DMS153 treated with DMSO at 0.1 percent for 48 hours (cell line): ENCODE results near the gene ACTR5.
"Not testable (repeated sequence)": the region's sequence is repeated elsewhere in the genome, so short reads cannot be mapped to it uniquely, and the experiment has no call there.

Experiments used
- DNase-seq: peaks from one replicate; lab custom pipeline; 2025; ENCODE audit not compliant: unreplicated experiment; lab: John Stamatoyannopoulos, UW

The ACTR5 gene

DNA sequence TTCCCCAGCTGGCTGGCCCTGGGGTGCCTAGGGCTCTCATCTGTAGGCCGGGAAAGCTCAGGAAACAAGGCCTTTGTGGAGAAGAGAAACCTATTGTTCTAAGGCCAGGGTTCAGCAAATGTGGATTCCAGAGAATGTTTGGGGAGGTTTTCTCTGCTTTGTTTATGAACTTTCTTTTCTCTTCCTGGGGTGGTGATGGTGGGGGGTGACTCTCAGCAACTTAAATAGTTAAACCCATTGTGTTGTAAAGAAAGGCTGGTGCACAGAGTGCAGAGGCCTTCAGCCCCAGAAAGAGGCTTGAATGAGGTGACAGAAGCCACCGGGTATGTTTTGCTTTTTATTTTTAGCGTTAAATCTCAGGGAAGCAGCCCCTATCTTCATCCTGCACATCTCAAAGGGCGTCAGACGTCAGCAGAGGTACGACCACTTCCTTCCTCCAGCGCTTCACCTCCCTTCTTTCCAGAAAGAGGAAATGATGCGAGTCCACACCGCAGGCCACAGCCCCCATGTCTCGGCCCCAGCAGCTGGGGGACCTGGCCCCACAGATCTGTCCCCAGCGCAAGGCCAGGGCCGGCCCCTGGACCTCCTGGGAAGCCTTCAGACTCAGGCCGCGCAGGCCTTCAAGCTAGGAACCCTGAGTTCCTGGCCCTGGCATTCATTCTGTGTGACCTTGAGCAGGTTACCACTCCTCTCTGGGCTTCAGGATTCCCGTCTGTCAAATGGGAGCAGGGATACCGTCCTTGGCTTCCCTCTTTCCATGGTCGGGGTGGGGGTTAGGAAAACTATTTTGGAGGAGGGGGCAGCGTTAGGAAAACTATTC lies 56.6 kb downstream of the ACTR5 start:
- no peak for DNase-seq

DNA sequence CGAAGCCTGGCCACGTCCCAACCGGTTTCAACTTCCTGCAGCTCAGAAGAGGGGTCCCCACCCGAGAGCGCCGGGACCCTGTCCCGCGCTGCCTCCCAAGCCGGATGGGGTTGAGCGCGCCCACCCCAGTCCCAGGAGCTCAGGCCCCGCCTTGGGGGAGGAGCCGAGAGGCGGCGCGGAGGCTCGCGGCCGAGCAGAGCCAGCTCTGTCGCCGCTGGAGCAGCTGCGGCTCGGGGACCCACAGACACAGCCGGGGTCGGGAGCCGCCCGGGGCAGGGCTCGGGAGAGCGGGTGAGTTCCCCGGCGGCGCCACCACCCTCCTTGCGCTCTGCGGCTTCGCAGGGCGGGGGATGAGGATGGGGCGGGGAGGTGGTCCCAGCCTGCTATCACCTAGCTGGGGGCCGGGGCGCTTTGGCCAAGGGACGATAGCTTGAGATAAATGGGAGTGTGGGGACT lies 57.3 kb downstream of the ACTR5 start, which contains the start of gene PPP1R16B:
TSS of gene PPP1R16B (plus strand) at position 196 of the 456 bp plus-strand sequence. CDS start 30,229 bp downstream, outside the sequence.
- no peak for DNase-seq

DNA sequence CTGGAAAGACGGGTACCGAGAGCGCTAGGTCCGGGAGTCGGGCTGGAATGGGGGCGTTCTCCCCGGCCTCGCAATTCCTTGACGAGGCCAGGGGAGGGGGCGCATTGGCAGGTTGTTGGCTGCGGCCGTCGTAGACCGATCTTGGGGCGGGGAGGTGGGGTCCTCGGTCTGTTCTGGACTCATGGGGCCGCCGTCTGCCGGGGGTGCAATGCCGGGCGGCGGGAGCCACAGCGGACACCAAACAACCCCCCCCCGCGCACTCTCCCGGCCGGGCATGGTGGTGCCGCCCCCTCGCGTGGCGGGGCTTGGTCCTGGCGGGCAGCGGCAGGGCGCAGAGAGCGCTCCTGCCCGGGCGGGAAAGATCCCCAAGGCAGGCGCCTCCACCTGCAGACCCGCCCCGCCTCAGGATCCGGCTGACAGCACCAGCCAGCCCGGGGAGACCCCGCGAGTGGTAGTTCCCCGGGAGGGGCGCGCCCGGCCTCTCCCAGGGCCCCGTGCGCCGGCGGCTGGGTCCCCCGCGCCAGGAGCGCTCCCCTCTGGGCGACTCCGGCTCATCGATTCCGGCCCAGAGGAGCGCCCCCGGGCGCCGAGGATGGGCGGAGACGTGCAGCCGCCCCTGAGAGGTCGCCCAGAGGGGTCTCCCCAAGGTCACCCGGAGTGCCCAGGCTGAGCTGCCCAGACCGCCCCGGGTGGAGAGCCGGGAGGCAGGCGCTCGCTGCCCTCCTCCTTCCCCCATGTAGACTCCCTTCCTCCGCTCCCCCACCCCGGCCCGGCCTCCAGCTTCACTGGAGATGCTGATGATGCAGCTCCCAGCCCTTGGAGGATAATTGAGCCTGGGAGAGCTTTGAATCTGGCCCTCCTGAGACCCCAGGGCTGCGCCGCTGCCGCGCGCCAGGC lies 57.9 kb downstream of the ACTR5 start:
- no peak for DNase-seq

DNA sequence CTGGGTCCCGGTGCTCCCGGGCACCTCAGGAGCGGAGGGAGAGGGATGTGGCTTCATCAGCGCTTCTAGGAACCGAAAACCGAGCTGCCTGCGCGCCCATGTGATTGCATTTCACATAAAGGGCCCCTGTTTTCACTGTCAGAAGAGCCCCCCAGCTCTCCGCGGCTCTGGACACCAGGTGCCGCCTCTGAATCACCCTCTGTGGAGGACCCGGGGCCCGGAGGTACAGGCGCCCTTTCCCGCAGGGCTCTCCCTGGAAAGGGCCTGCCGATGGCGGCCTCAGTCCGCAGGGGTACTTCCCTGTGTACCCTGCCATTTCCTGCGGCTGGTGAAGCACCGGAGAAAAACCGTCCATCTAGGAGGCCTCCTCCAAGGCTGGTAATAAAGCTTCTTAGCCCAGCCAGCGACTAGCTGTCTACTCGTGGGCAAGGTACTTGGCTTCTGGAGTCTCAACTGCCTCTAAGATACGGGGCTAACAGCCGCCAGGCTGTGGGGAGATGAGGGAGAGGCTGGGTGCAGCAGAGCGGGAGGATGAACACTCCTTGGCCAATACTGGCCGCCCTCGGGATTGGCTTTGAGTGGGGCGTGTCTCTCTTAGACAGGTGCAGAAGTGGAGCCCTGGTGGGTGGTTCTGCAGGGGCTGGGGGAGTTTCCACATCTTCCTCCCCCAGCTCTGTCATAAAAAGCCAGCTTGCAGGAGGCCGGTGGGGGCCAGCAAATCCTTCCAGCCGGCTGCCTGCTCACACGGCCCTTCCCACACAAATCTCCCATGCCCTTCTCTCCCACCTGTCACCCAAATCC lies 58.8 kb downstream of the ACTR5 start:
- DNase-seq, result no peak

DNA sequence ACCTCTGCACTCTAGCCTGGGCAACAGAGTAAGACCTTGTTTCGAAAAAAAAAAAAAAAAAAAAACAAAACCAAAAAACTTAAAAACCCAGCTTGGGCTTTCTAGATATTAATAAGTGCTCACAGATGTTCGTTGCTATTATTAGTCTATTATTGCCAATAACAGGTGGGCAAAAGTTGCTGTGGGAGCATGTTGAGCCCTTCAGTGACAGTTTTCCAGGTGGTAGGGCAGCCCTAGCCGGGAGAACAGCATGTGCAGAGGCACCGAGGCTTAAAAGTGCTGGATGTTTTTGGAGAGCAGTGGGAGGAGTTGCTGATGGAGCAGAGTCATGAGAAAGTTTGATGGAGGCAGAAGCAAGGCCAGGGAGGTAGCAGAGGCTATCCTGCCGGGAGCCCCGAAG lies 61.7 kb downstream of the ACTR5 start:
- DNase-seq, result no peak

DNA sequence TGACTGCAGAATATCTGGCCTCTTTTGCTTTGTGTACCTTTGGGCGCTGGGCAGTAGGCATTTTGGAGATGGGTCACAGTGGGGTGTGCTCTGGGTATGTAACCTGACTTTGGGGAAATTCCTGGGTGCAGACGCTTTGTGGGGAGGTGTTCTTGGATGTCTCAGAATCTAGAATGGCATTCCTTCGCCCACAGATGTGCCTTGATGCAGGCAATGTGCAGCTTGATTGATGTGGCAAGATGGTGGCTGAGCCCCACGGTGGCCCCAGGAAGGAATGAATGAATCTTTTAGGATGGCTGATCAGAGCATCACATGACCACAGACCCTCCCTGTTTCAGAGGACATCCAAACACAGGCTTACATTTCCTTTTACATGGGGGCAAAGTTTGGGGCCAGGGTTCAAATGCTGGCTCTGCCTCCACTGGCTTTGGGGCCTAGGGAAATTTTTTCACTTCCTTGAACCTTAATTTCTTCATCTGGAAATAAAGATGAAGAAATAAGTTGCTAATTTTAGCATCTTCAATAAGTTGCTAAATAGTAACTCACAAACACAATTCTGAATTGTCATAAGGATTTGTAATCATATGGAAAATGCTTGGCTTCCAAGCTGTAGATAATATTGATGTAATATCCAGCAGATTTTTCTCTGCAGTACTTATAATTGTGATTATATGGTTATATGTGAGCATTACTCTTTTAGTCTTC lies 62.8 kb downstream of the ACTR5 start:
- DNase-seq, result no peak

DNA sequence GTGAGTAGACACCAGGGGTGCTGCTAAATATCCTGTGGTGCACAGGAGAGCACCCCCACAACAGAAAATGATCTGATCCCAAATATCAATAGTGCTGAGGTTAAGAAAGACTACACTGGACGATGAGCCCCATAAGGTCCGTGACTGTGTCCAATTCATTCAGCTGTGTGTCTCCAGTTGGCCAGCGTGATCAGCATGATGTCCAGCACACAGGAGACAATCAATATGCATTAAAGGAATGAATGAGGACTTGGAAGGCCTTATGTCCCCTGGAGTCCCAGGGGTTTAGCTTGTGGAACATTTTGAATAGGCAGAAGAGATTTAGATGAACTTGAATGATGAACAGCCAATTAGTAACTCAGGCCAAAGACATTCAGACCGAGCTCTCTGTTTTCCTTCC lies 63.5 kb downstream of the ACTR5 start:
- DNase-seq, result no peak

DNA sequence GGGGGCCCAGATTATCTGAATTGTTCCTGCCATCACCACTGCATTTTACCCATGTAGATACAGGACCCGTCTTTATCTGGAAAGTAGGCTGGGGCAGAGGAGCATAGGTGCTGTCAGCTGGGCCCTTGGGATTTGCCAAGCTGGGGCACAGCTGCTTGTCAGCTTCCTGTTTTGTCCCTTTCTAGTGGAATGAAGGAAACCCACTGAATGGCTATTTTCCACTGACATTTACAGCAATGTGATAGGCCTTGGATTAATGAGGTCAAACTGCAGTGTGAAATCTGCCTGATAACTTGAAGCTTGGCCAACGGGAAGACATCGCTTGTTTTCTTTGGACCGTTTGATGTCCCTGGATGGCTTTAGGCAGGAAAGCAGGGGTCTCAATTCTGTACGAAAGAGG lies 63.9 kb downstream of the ACTR5 start:
- no peak for DNase-seq

DNA sequence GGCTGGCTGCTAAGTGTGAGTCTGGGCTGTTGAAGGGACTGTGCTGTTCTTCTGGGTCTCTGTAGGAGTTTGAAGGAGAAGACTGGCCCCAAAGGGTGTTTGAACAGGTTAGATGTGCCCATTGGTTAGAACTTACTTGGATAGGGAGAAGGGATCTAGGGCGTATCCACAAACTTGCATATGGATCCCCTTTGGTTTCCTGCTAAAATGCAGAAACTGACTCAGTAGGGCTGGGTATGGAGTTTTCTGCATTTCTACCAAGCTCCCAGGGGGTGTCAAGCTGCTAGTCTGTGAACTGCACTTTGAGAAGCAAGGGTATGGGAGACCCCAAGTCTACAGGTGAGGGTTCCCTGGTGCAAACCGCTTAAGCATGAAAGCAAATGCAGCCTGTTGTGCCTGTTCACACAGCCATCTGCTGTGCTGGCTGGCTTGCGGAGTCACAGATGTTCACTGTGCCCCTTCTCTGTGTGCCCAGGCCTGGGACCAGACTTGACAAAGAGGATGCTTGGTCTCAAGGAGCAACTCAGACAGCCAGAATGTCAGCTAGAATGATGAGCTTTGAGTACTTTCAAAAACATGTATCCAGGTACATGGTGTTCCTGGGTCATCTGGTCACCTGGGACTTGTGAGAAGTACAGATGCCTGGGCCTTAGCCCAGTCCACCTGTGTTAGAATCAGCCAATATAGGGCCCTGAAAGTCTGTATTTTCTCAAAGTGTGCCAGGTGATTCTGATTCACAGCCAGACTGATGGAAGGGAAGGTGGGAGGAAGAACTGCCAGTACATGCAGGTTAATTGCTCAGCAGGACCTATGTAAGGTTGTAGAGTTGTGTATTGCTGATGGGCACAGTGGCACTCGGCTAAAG lies 64.7 kb downstream of the ACTR5 start:
- DNase-seq, result no peak

DNA sequence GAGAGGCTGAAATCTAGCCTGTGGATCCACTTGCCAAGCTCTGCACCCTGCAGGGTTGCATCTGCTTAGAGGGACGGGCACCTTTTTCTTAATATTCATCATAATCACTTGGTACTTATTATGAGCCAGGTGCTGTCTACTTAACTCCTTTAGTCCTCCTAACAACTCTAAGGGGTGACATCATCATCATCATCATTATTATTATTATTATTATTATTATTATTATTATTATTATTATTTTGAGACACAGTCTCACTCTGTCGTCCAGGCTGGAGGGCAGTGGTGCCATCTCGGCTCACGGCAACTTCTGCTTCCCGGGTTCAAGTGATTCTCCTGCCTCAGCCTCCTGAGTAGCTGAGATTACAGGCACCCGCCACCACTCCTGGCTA lies 65.3 kb downstream of the ACTR5 start:
- DNase-seq, result not testable (repeated sequence)

DNA sequence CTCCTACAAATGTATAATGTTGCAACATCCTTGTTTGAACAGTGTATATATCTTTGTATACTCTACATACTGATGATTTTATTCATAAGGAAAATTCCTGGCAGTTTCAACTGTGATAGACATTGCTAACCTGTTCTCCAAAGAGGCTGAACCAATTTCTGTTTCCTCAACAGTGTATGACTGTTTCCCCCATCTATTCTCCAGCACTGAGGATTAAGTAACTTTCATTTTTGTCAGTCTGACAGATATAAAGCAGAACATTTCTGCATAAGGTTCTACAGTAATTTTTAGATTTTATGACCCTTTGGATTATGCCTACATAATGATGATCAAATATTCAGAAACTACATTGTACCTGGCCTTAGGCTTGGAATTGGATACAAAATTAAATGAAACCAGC lies 67.2 kb downstream of the ACTR5 start:
- no peak for DNase-seq

DNA sequence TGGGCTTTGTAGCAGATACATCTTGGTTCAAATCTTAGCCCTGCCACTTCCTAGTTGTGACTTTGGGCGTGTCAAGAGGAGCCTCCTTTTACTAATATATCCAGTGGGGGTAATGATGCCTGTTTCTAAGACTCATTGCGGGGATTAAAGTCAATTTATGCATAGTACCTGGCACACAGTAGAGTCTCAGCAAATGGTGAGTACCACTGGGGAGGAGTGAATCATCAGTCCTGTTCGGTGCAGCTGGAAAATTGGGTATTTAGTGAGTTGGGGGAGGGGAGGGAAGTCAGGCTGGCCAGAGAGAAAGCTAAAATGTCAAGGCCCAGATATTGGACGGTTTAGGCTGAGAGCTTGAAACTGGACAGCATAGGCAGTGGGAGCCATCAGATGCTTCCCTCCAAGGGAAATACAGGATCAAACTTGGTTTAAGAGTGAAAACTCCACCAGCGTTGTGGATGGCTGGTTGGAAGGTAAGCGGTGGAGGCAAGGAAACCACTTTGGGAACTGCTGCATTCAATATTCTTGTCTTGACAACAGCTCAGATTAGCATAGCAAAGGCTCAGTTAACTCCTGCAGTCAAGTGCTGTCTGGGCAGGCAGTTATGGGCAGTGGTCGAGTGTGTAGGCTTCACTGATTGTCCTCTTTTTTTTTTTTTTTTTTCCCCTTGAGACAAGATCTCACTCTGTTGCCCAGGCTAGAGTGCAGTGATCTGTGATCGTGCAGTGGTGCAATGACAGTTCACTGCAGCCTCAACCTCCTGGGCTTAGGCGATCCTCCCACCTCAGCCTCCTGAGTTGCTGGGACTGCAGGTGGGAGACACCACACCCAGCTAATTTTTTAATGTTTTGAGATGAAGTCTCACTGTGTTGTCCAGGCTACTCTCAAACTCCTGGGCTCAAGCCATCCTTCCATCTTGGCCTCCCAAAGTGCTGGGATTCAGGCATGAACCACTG lies 70.1 kb downstream of the ACTR5 start:
- no peak for DNase-seq
